ENCODE results near the gene CEBPZ. TPM values are rescaled to one million over a fixed set of nuclear protein-coding genes. Genes with fewer than 3 reads are reported as not detected.

CEBPZ gene
- total RNA-seq, 1 experiment from 2014 or later, result 122 TPM

- DNase-seq (ENCODE audit: low read depth, low spot score), result no peak
- in situ Hi-C loops (cut with HindIII; ENCODE audit: low pct_unique_long_range_greater_than_20kb, low sequenced_read_pairs), result no loop called here
Observed at GRCh38 chr2:37191253-37191652, 40.1 kb downstream of the CEBPZ start.

- DNase-seq (ENCODE audit: low read depth, low spot score), result peak; percentile 9
- in situ Hi-C loops (cut with HindIII; ENCODE audit: low pct_unique_long_range_greater_than_20kb, low sequenced_read_pairs), result no loop called here
Observed at GRCh38 chr2:37190290-37190689, 41.1 kb downstream of the CEBPZ start.

DNA sequence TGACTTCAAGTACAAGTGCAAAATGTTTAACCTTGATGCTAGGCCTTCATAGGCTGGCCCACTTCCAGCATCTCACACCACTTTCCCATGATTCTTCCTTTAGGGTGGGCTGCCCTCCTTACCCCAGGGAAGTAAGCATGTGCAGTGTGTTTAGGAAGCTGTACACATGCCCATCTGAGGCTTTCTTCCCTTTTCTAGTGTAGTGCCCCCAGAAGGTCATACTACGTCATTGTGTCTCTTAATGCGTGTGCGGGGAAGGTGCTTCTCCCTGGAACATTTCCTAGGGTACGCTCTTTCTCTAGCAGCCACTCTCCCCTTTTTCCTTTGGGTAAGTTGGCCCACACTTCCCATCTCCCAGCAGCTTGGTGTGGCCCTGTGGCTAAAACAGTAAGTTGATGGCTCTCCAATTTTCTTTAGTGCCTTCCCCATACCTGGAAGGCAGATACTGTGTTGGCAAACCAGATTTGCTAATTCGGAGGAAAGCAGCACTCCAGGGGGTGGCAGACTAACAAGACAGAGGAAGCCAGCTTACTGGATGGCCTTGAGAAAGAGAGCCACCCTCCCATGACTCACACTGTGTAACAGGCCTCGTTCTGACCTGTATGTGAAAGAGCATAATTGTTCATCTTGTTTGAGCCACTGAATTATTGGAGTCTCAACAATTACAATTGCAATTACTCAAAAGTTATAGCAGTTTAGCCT lies 41.8 kb downstream of the CEBPZ start:
- DNase-seq (ENCODE audit: low read depth, low spot score), result peak; percentile 95
- in situ Hi-C loops (cut with HindIII; ENCODE audit: low pct_unique_long_range_greater_than_20kb, low sequenced_read_pairs), result no loop called here

DNA sequence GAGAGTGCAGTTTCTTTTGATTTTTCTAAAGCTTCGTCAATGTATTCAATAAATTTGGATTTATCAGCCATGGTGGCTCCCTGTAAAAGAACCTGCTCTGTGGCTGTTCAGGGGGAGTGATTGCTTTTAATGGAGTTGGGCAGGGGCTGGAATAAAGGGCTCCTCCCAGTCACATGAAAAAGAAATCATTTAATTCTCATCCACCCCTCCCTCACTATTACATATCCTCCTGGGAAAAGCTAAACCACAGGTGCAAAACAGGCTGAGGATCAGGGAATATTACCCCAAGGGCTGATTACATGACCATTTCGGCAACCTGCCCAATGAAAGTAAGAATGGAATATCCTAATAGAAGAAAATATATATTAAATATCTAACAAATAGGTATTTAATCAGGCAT lies 42.8 kb downstream of the CEBPZ start, which contains the start of gene SULT6B1:
Gene SULT6B1, minus strand, starts transcription at position 101 of the 400 bp plus-strand sequence. Its CDS starts 30 bp downstream, at position 71.
- DNase-seq (ENCODE audit: low read depth, low spot score), result no peak
- in situ Hi-C loops (cut with HindIII; ENCODE audit: low pct_unique_long_range_greater_than_20kb, low sequenced_read_pairs), result no loop called here

- DNase-seq (ENCODE audit: low read depth, low spot score), result peak; percentile 30
- in situ Hi-C loops (cut with HindIII; ENCODE audit: low pct_unique_long_range_greater_than_20kb, low sequenced_read_pairs), result no loop called here
Observed at GRCh38 chr2:37181726-37182684, 49.4 kb downstream of the CEBPZ start.

DNA sequence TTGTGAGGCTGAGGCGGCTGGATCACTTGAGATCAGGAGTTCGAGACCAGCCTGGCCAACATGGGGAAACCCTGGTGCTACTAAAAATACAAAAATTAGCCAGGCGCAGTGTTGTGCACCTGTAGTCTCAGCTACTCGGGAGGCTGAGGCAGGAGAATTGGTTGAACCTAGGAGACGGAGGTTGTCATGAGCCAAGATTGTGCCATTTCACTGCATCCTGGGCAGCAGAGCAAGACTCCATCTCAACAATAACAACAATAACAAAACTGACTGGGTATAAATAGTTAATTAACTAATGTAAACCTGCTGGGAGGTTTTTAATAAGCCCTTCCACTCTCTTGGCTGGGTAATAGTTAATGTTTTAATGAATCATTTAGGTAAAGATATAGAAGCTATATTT lies 50.8 kb downstream of the CEBPZ start:
- no peak for DNase-seq (ENCODE audit: low read depth, low spot score)
- in situ Hi-C loops (cut with HindIII; ENCODE audit: low pct_unique_long_range_greater_than_20kb, low sequenced_read_pairs), result no loop called here

DNA sequence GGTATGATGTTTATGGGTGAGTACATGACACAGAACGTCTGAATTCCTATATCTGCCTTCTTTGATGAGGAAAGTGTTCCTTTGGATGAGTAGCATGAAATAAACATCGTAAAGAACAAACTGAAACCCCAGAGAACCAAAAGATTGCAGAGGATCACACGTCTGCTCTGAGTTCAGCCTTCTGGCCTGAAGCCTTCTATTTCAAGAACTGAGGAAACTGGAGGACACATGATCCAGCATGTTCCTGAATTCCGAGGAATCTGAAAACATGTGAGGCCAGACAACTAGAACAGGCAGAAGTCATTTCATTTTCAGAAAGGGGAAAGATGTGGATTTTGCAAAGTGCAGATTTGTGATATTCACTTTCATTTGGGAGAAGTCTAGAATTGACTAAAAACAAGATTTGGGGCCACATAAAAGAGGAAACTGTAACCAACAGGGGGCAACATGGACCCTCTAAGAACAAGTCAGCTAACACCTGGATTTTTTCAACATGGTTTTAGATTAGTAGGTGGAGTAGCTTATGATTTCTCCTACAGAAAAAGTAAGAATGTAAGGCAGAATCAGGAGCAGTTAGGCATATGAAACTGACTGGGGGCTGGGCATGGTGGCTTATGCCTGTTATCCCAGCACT lies 51.3 kb downstream of the CEBPZ start:
- in situ Hi-C loops (cut with HindIII; ENCODE audit: low pct_unique_long_range_greater_than_20kb, low sequenced_read_pairs), result no loop called here
- DNase-seq (ENCODE audit: low read depth, low spot score), result peak; percentile 40

- DNase-seq (ENCODE audit: low read depth, low spot score), result no peak
- in situ Hi-C loops (cut with HindIII; ENCODE audit: low pct_unique_long_range_greater_than_20kb, low sequenced_read_pairs), result no loop called here
Observed at GRCh38 chr2:37173741-37174140, 57.7 kb downstream of the CEBPZ start.

DNA sequence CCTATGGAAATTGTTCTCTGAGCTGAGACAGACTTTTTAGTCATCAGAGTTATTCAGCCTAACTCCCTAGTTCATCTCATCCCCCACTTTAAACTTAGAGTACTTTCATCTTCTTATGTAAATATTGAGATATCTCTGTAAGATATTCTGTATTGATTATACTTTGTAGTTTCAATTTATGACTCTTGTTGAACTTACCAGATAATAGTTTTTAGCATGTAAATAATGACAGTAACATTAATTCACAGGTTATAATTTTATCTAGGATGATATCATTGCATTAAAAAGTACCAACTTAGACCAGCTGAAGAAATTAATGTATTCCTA lies 59.8 kb downstream of the CEBPZ start:
- in situ Hi-C loops (cut with HindIII; ENCODE audit: low pct_unique_long_range_greater_than_20kb, low sequenced_read_pairs), result no loop called here
- DNase-seq (ENCODE audit: low read depth, low spot score), result no peak

DNA sequence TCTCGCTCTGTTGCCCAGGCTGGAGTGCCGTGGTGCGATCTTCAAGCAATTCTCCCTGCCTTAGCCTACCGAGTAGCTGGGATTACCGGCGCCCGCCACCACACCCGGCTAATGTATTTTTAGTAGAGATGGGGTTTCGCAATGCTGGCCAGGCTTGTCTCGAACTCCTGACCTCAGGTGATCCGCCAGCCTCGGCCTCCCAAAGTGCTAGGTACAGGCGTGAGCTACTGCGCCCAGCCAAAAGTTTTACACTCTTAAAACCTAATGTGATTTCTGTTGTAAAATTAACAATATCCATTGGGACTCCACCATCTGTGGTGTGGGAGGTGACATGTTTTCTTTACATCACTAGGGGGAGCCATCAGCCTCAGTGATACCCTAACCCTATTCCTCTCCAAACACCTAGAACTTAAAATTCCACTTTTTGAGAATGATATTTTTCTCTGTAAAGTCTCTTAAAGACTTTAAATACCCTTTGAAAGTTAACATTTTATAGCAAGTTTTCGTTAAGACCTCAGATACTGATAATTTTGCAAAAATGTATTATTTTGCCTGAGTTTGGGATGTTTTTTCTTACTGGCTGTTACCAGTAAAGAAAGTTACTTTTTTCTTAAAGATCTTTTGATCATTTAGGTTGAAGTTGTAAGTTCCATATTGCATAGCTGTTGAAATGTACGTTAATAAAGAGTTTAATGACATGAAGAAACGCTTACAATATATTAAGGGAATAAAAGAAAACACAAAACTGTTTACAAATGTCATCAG lies 63.0 kb downstream of the CEBPZ start:
- in situ Hi-C loops (cut with HindIII; ENCODE audit: low pct_unique_long_range_greater_than_20kb, low sequenced_read_pairs), result no loop called here
- DNase-seq (ENCODE audit: low read depth, low spot score), result peak; percentile 78

DNA sequence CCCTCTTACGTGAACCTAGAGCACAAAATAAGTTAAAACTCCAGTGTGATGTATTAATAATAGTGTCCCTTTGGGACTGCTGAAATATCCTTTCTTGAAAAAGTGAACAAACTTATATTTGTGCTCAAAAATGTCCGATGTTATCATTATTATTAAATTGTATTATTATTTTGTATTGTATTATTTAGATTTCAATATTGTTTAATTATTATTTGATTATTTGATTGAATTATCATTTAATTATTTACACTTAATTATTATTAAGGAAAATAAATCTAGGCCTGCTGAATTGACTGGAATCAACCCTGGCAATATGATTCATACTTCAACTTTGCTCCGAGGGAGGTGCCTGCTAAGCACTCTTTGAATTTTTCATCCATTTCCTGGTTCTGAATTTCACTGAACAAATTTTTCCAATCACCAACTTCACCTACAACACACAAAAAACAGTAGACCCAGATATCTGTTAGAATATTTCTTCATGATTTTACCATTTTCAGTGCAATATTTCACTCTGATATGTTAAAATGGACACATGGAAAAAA lies 63.7 kb downstream of the CEBPZ start:
- in situ Hi-C loops (cut with HindIII; ENCODE audit: low pct_unique_long_range_greater_than_20kb, low sequenced_read_pairs), result no loop called here
- no peak for DNase-seq (ENCODE audit: low read depth, low spot score)

- in situ Hi-C loops (cut with HindIII; ENCODE audit: low pct_unique_long_range_greater_than_20kb, low sequenced_read_pairs), result no loop called here
- DNase-seq (ENCODE audit: low read depth, low spot score), result no peak
Observed at GRCh38 chr2:37164757-37165156, 66.6 kb downstream of the CEBPZ start.

- in situ Hi-C loops (cut with HindIII; ENCODE audit: low pct_unique_long_range_greater_than_20kb, low sequenced_read_pairs), result no loop called here
- peak; percentile 91 for DNase-seq (ENCODE audit: low read depth, low spot score)
Observed at GRCh38 chr2:37156857-37157714, 74.3 kb downstream of the CEBPZ start, which contains the start of gene EIF2AK2. EIF2AK2 (minus strand) TSS chr2:37156980; CDS start chr2:37147806, 9,174 bp downstream.

DNA sequence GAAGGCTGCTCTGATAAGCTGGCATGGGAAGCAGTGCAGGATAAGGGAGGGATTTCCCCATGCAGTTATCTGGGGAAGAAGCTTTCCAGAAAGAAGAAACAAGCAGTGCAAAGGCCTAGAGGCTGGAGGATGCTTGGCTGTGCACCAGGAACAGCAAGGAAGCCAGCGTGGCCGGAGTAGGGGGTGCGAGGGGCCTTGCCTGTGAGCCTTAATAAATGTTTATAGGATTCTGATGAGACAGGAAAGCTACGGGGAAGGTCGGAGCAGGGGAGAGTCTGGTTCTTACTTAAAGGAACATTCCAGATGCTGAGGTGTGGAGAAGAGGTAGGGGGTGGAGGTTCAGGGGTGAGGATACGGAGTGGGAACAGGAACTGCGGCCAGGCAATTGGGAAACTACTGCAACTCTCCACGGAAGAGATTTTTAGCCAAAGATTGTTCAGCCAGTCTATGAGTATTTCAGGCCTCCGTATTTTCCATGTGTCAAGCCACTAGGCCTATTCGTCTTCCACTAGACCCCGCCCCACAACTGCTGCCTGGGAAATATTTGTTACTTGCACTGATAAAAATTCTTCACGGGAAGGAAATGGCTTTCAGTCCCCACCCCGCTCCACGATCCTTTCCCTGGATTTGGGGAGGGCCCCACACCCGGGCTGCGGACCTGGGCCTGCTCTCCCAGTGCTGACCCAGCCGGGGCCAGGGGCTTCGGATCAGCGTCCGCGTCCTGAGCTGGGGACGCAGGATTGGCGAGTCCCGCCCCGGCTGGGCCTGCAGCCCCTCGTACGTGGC lies 75.1 kb downstream of the CEBPZ start:
- in situ Hi-C loops (cut with HindIII; ENCODE audit: low pct_unique_long_range_greater_than_20kb, low sequenced_read_pairs), result no loop called here
- DNase-seq (ENCODE audit: low read depth, low spot score), result peak; percentile 40

DNA sequence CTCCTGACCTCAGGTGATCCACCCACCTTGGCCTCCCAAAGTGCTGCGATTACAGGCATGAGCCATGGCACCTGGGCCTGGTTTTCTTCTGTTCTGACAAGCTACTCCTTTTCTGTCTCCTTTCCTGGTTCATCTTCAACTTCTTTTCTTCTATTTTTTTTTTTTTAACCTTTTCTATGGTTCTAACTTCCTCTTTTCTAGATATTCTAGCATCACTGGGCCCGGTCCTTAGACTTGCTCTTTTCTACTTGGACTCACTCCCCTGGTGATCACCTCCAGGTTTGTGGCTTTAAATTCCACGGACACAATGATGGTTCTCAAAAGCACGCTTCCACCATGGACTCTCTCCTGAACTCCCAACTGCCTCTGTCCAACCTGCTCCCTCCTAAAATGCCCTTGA lies 76.6 kb downstream of the CEBPZ start:
- in situ Hi-C loops (cut with HindIII; ENCODE audit: low pct_unique_long_range_greater_than_20kb, low sequenced_read_pairs), result no loop called here
- DNase-seq (ENCODE audit: low read depth, low spot score), result no peak

DNA sequence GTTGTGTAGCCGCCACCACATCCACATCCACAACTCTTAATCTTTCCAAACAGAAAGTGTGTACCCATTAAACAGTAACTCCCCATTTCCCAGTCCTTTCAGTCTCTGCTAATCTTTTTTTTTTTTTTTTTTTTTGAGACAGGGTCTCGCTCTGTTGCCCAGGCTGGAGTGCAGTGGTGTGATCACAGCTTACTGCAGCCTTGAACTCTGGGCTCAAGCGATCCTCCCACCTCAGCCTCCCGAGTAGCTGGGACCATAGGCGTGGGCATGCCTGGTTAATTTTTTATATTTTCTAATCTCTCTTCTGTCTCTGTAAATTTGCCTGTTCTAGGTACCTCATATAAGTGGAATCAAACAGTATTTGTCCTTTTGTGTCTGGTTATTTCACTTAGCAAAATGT lies 78.2 kb downstream of the CEBPZ start:
- in situ Hi-C loops (cut with HindIII; ENCODE audit: low pct_unique_long_range_greater_than_20kb, low sequenced_read_pairs), result no loop called here
- DNase-seq (ENCODE audit: low read depth, low spot score), result no peak
